ENCODE results near the gene NTHL1.
"Not testable (repeated sequence)": the region's sequence is repeated elsewhere in the genome, so short reads cannot be mapped to it uniquely, and the experiment has no call there.

The NTHL1 gene

DNA sequence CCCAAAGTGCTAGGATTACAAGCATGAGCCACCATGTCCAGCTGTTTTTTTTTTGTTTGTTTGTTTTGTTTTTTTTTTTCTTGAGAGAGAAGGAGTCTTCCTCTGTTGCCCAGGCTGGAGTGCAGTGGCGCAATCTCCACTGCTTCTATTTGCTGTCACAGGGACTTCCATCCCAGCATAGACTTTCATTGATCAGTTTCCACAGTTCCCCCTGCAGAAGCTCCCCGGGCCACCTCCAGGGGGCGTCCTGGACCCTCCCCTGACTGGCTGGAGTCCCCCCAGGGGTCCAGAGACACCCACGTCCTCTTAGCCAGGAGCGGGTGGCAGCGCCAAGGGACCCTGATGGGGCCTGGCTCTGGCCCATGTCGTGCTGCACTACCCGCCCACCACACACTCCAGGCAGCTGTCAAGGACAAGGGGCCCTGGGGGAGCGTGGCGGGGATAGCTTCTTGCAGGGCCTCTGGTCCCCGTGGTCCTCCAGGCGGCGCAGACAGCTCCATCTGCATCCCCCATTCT, 31.2 kb downstream of the NTHL1 start:
- Histone ChIP-seq H3K27ac (no peak overlapping the region), H3K9me3 (ENCODE audit: severe bottlenecking) (no peaks in the 10 kb centered on the region), H3K36me3 (no peaks in the 10 kb centered on the region), H3K4me3 (ENCODE audit: low read depth, low read length) (no peak overlapping the region), H3K27me3 (ENCODE audit: insufficient read depth, low read depth, severe bottlenecking) (no peaks in the 10 kb centered on the region)
- TF ChIP-seq, protein P1, sequence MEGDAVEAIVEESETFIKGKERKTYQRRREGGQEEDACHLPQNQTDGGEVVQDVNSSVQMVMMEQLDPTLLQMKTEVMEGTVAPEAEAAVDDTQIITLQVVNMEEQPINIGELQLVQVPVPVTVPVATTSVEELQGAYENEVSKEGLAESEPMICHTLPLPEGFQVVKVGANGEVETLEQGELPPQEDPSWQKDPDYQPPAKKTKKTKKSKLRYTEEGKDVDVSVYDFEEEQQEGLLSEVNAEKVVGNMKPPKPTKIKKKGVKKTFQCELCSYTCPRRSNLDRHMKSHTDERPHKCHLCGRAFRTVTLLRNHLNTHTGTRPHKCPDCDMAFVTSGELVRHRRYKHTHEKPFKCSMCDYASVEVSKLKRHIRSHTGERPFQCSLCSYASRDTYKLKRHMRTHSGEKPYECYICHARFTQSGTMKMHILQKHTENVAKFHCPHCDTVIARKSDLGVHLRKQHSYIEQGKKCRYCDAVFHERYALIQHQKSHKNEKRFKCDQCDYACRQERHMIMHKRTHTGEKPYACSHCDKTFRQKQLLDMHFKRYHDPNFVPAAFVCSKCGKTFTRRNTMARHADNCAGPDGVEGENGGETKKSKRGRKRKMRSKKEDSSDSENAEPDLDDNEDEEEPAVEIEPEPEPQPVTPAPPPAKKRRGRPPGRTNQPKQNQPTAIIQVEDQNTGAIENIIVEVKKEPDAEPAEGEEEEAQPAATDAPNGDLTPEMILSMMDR (IDR thresholded peaks at IDR 0.05; ENCODE audit: low read depth, low read length) = peak; percentile 70; the same call in 1 of the 2 replicates
- peak; percentile 38 for DNase-seq

DNA sequence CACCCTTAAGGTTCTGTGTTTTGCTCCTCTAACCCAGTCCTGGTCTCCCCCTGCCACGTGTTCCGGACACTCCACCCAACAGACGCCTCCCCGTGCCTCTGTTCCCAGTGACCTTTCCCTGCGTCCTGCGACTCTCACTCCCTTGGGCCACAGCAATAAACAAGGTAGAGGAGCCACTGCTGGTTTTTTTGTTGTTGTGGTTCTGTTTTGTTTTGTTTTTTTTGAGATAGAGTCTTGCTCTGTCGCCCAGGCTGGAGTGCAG, 31.8 kb downstream of the NTHL1 start:
- H3K9me3 ChIP-seq (ENCODE audit: severe bottlenecking) = no peaks in the 10 kb centered on the region
- H3K36me3 ChIP-seq = no peaks in the 10 kb centered on the region
- no peak overlapping the region; the same call in 1 of the 2 replicates for H3K27ac ChIP-seq
- TF ChIP-seq, protein P1 (IDR thresholded peaks at IDR 0.05; ENCODE audit: low read depth, low read length) = no peak
- H3K27me3 ChIP-seq (ENCODE audit: insufficient read depth, low read depth, severe bottlenecking) = no peaks in the 10 kb centered on the region
- H3K4me3 ChIP-seq (ENCODE audit: low read depth, low read length) = no peak overlapping the region
- no peak for DNase-seq

DNA sequence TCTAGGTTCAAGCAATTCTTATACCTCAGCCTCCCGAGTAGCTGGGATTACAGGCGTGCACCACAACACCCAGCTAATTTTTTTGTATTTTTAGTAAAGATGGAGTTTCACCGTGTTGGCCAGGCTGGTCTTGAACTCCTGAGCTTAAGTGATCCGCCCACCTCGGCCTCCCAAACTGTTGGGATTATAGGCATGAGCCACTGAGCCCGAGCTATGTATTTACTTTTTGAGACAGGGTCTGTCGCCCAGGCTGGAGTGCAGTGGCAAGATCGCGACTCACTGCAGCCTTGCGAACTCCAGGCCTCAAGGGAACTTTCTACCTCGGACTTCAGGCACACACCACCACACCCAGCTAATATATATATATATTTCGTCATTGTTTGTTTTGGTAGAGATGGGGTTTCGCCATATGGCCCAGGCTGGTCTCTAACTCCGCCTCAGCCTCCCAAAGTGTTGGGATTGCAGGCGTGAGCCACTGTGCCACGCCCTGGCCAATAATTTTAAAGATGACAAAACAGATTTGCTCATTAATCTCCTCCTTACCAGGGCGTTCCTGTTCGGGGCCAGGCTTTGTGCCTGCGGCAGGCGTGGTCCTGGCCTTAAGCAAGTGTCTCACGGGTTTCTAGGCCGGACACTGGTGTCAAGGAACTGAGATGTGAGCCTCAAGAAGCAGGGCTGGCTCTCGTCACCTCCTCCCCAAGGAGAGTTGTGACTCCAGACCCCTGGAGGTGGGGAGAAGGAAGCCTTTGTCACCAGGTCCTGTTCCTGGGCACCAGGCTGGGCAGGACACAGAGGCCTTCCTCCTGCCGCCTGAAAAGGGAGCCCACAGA, 32.3 kb downstream of the NTHL1 start:
- Histone ChIP-seq H3K27ac (no peak overlapping the region; the same call in none of the 2 replicates), H3K9me3 (ENCODE audit: severe bottlenecking) (no peaks in the 10 kb centered on the region), H3K36me3 (no peaks in the 10 kb centered on the region), H3K4me3 (ENCODE audit: low read depth, low read length) (no peak overlapping the region), H3K27me3 (ENCODE audit: insufficient read depth, low read depth, severe bottlenecking) (no peaks in the 10 kb centered on the region)
- TF ChIP-seq, protein P1 (IDR thresholded peaks at IDR 0.05; ENCODE audit: low read depth, low read length) = no peak
- no peak for DNase-seq

DNA sequence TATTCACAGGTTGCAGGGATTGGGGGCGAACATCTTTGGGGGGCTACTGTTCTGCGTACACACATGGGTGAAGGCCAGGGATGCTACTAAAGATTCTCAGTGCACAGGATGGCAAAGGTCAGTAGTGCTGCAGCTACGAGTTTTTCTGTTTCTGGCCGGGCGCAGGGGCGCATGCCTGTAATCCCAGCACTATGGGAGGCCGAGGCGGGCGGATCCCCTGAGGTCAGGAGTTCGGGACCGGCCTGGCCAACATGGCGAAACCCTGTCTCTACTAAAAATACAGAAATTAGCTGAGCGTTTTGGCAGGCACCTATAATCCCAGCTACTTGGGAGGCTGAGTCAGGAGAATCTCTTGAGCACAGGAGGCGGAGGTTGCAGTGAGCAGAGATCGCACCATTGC, 34.1 kb downstream of the NTHL1 start:
- no peak overlapping the region for H3K27ac ChIP-seq
- no peak for DNase-seq
- TF ChIP-seq, protein P1 (IDR thresholded peaks at IDR 0.05; ENCODE audit: low read depth, low read length) = no peak
- peaks cover 4% of the 10 kb centered on the region for H3K36me3 ChIP-seq
- H3K27me3 ChIP-seq (ENCODE audit: insufficient read depth, low read depth, severe bottlenecking) = no peaks in the 10 kb centered on the region
- no peaks in the 10 kb centered on the region for H3K9me3 ChIP-seq (ENCODE audit: severe bottlenecking)
- H3K4me3 ChIP-seq (ENCODE audit: low read depth, low read length) = no peak overlapping the region

DNA sequence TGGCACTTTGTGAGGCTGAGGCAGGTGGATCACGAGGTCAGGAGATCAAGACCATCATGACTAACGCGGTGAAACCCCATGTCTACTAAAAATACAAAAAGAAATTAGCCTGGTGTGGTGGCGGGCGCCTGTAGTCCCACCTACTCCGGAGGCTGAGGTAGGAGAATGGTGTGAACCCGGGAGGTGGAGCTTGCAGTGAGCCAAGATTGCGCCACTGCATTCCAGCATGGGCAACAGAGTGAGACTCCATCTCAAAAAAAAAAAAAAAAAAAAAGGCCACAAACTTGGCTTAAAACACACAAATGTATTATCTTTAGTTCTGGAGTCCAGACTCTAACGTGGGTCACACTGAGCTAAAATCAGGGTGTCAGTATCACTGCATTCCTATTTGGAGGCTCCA, 35.9 kb downstream of the NTHL1 start:
- H3K36me3 ChIP-seq = peaks cover 18% of the 10 kb centered on the region
- H3K27ac ChIP-seq; DNase-seq; H3K9me3 ChIP-seq (ENCODE audit: severe bottlenecking); H3K4me3 ChIP-seq (ENCODE audit: low read depth, low read length); H3K27me3 ChIP-seq (ENCODE audit: insufficient read depth, low read depth, severe bottlenecking): not testable (repeated sequence)

DNA sequence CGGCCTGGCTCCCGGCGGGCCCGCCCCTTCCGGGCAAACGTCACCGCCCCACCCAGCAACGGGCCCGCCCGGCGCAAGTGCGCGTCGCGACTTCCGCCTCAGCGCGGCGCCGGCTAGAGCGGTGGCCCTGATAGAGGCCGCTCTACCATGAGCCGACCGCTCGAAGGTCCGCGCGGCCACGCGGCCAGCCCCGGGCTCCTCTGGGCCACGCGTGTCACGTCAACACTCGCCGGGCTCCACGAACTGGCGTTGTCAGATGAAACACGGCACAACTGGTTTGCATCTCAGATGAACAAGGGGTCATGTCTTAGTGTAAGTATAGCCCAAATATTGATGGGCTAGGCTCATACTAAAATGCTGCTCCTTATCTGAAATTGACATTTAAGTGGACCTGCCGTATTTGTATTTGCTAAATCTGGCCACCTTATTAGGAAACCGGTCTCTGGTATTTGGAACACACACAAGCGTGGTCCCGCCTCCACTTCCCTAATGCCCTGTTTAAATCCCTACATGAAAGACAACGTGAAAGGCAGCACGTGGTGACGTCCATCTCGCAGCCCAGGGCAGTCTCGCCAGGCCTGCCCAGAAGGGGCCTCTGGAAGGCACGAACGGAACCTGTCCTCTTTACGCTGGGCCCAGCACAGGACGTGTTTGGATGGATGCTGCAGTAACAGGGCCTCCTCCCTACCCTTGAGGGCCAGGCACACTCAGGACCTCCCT, 37.7 kb downstream of the NTHL1 start, which contains the start of gene ZNF598:
ZNF598 (minus strand) TSS at position 31 of the 720 bp plus-strand sequence.
- DNase-seq = peak; percentile 79

More for the DNA sequence above, 37.7 kb downstream of the NTHL1 start, which contains the start of gene ZNF598:
- Histone ChIP-seq H3K9me3 (ENCODE audit: severe bottlenecking) (no peaks in the 10 kb centered on the region), H3K27me3 (ENCODE audit: insufficient read depth, low read depth, severe bottlenecking) (no peaks in the 10 kb centered on the region), H3K4me3 (ENCODE audit: low read depth, low read length) (peak within 1 kb of the TSS; percentile 73), H3K27ac (peak within 1 kb of the TSS; percentile 86), H3K36me3 (peaks cover 29% of the 10 kb centered on the region)
- TF ChIP-seq, protein P1 (IDR thresholded peaks at IDR 0.05; ENCODE audit: low read depth, low read length) = no peak
